SK-N-SH (cell line): Measurements from ENCODE around the gene TCF3.

ENCODE experiments used
- CHD2 ChIP-seq: fragments of 150-350 bp; IDR thresholded peaks from 2 replicates; pipeline ENCODE4 v1.6.1; 2018; ENCODE audit warnings: low read length; ENCODE audit not compliant: partially characterized antibody
- CTCF ChIP-seq: fragments of 200-600 bp; sonication (generic); IDR thresholded peaks from 2 replicates; pipeline ENCODE4 v1.6.1; 2017; ENCODE audit warnings: antibody characterized with exemption, mild to moderate bottlenecking, moderate library complexity
- EP300 ChIP-seq, 2 experiments: IDR thresholded peaks; 2 replicates each; pipeline versions ENCODE4 v1.4.0 to v1.6.1; 2012; ENCODE audit warnings: borderline replicate concordance in 1 of 2, low read depth in 1 of 2, low read length in 1 of 2
- FOSL2 ChIP-seq: IDR thresholded peaks from 2 replicates; pipeline ENCODE4 v1.4.0; 2012; ENCODE audit warnings: low read depth, mild to moderate bottlenecking, moderate library complexity, borderline replicate concordance
- GABPA ChIP-seq: IDR thresholded peaks from 2 replicates; pipeline ENCODE4 v1.4.0; 2012; ENCODE audit warnings: low read depth, mild to moderate bottlenecking
- MEF2A ChIP-seq: IDR thresholded peaks from 2 replicates; pipeline ENCODE4 v1.4.0; 2012; ENCODE audit warnings: low read depth, borderline replicate concordance
- RAD21 ChIP-seq: IDR thresholded peaks from 2 replicates; pipeline ENCODE4 v1.6.1; 2012; ENCODE audit warnings: mild to moderate bottlenecking, low read length
- TCF12 ChIP-seq: IDR thresholded peaks from 2 replicates; pipeline ENCODE4 v1.4.0; 2012
- USF2 ChIP-seq: fragments of 150-350 bp; IDR thresholded peaks from 2 replicates; pipeline ENCODE4 v1.6.1; 2017; ENCODE audit warnings: antibody characterized with exemption, low read length, low read depth, borderline replicate concordance
- YY1 ChIP-seq: IDR thresholded peaks from 2 replicates; pipeline ENCODE4 v1.4.0; 2012; ENCODE audit warnings: low read depth, mild to moderate bottlenecking

GRCh38 chr19:1699998-1700732, 47.8 kb upstream of the TCF3 start:
- no peak for TF ChIP-seq CTCF
- no peak for TF ChIP-seq TCF12
- no peak for TF ChIP-seq GABPA
- no peak for TF ChIP-seq YY1
- no peak for TF ChIP-seq RAD21
- TF ChIP-seq MEF2A = no peak
- no peak for TF ChIP-seq EP300 (IDR thresholded peaks at IDR 0.05; ENCODE audit: borderline replicate concordance in 1 of 2, low read depth in 1 of 2, low read length in 1 of 2)
- TF ChIP-seq CHD2 = no peak
- TF ChIP-seq USF2 = no peak
- no peak for TF ChIP-seq FOSL2
